ENCODE results near the gene KIAA1217.

The KIAA1217 gene

GRCh38 chr10:24242562-24242961 lies 33.6 kb downstream of the KIAA1217 start:
- DNase-seq, result no peak

DNA sequence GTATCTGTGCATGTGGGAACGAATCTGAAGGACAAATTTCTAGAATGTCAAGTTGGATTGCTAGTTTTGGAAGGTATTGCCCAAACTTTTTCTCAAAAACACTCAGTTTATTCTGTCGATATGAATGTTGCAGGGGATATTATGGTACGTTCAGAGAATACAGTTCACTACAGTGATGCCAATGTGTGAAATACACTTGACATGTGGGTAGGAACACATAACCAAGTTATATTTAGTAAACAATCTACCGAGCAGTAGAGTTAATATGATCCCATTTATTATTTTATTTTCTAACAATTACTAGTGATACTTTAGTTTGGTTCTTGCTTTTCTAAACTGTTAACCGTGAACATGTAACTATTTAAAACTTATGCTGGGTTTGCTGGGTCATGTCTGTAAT lies 37.4 kb downstream of the KIAA1217 start:
- no peak for DNase-seq

GRCh38 chr10:24247841-24248240 lies 38.9 kb downstream of the KIAA1217 start:
- DNase-seq, result no peak

DNA sequence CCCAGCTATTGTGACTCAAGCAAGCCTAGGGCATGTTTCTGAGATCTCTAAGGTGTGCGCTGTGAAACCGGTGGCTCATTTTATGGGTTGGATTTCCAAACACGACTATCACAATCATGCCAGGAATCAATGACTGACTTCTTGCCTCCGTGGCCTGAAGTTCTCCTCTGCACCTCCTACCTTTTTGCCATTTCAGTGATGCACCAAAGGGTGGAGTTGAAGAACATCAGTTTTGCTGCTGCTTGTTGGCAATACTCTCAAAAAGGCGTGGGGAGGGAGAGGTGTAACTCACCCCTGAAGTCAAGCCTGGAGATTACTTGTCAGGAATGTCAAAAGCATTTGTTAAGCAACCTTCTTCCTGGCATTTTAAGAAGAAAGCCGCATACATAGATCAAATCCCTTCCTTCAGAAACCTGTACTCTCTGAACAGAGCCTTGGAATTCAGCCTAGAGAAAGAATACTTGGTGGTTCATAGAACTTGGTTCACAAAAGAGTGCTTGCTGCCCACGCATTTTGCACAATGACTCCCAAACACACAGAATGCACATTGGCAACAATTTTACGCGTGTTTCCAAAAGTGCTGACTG lies 41.0 kb downstream of the KIAA1217 start:
- DNase-seq, result no peak

DNA sequence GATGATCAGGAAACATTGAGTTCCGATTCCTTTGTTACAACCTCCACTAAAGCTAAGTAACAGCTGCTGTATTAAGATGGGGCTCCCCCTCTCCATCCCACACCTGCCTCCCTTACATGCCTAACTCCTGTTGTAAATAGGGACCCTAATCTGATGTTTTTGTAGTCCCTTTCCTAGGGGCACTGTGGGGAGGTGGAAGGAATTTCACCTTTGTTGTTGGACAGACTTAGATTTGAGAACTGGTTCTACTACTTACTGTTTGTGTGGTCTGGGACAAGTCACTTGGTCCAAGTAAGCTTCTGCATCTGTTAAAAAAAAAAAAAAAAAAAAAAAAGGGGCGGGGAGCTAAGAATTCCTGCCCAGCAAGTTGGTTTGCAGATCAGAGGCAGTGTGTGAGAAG lies 42.6 kb downstream of the KIAA1217 start:
- no peak for DNase-seq

- DNase-seq, result no peak
These were observed 45.2 kb downstream of the KIAA1217 start for GRCh38 chr10:24254180-24254579.

- no peak for DNase-seq
These were observed 46.4 kb downstream of the KIAA1217 start for GRCh38 chr10:24255115-24255880.

- DNase-seq, result no peak
These were observed 47.0 kb downstream of the KIAA1217 start for GRCh38 chr10:24255881-24256311.

- DNase-seq, result no peak
These were observed 47.7 kb downstream of the KIAA1217 start for GRCh38 chr10:24256619-24257107.

DNA sequence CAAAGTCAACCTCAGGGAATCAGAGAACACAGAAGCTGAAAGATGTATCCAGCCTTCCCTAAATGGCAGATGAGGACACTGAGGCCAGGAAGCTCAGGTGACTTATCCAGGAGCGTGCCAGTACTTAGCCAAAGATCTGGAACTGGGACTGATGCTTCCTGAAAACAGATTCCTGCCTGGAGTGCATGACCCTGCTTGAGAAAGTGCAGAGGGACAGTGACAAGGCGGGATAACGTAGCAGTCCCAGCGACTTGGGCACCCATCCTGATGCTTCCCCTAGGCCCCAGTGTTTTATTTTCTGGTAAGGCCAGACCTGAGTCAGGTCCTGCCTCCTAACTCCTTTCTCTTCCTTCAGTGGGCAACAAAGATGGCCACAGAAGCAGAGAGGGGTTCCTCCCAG lies 48.6 kb downstream of the KIAA1217 start:
- no peak for DNase-seq

GRCh38 chr10:24259365-24260130 lies 50.6 kb downstream of the KIAA1217 start:
- DNase-seq, result no peak

DNA sequence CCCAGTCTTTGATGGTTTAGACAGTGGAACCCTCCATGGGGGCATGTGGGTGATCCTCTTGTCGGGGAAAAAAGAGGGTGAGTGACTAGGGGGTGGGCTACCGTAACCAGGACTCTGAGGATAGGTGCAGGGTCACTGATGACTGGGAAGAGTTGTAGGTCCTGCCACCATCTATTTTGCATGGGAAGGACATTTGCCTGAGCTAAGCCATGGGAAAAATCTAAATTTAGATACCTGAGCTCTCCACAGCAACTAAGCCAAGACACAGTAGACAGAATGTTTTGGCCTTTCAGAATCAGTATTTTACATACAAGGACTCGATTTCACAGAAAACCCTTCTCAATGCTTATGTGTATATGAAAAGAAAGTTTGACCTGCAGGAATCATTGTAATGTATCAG lies 52.7 kb downstream of the KIAA1217 start:
- no peak for DNase-seq

GRCh38 chr10:24262929-24263590 lies 54.1 kb downstream of the KIAA1217 start:
- no peak for DNase-seq

DNA sequence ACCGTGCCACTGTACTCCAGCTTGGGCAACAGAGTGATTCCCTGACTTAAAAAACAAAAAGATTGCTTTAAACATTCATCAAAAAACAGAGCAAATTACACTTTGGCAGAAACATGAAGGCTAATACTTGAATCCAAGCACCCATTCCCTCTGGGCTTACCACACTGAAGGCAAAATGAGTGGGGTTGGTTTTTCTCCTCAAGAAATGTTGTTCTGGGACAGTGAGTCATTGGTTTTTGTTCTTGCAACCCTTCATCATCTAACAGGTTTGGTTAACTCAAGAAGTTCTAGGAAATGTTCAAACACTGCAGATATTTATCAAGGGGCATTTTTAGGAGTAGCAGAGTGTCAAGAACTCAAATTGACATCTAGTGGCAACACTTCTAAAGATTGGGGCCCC lies 60.5 kb downstream of the KIAA1217 start:
- no peak for DNase-seq

DNA sequence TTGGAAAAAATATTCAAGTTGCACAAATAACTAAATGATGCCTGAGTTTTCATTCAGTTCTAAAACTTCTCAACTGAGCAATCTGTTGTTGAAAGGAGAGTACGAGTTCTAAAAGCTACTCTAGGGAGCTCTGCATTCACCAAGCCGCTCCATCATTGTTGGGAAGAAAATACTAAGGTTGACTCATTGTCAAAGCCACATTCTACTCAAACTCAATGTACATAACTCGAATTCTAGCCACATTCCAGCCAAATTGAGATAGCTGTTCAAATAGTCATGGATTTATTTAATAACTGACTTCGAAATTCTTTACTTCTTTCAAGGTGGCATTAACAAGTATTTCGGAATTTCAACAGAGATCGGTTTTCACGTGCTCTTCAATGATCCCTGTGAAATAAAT lies 63.4 kb downstream of the KIAA1217 start:
- no peak for DNase-seq

GRCh38 chr10:24277277-24277676 lies 68.3 kb downstream of the KIAA1217 start:
- no peak for DNase-seq

GRCh38 chr10:24277771-24278170 lies 68.8 kb downstream of the KIAA1217 start:
- no peak for DNase-seq

DNA sequence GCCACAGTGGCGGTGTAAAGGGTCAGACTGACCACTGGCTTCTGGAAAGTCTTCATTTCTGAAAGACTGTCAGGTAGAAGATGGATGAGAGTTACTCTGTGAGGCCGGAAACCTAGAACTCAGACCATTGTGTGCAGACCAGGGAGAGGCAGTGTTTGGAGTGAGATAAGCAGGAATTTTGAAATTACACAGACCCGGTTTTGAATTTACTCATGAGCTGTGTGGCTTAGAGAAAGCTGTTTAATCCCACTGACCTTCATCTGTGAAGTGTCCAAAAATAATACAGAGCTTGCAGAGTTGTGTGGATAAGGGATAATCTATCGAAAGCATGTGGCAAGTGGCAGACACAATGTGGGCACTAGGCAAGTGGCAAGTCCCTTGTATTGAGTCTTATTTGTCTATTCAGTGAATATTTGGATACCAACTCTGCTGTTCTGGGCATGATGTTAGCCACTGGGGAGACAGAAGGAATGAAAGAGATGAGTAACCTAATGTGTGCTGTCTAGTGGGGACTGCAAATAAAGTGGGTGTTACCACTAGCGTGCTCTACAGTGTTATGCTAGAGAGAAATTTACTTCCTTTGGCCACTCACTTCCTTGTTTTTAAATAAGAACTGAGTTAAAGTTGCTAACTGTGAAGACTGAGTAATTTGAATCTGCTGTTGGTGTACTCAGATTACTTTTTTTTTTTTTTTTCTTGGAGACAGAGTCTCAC lies 69.4 kb downstream of the KIAA1217 start:
- no peak for DNase-seq

DNA sequence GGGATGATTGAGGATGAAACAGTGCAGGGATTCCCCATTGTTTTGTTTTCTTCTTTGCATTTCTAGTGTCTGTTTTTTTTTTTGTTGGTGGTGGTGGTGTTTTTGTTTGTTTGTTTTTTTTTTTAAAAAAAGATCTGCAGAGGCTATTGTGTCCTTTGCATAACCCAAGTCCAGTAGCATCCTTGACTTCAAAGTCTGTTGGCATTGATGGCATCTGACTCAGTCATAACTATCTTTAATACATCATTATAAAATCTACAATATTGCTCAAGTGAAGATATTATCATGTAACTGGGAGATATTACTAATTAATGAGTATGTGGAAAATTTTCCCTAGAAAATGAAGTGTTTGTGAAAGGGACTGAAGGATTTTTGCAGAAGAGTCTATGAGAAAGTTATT lies 70.2 kb downstream of the KIAA1217 start:
- DNase-seq, result no peak

- DNase-seq, result no peak
These were observed 78.7 kb downstream of the KIAA1217 start for GRCh38 chr10:24287559-24288195.

DNA sequence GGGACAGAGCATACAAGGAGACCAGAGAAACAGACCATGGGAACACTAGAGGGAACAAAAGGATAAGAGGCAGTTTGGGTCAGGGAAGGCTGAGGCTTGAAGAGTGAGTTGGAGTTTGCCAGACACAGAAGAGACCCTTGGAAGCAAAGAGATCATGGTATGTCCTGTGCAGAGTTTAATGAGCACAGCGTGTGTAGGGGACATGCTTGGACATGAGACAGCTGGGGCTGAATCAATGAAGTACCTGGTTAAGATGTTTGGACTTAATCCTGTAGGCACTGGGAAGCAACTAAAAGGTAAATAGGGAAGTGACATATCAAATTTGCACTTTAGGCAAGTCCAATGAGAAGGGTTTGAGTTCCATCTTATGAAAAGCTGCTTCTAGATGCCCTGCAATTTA lies 79.6 kb downstream of the KIAA1217 start:
- DNase-seq, result no peak

- DNase-seq, result no peak
These were observed 80.3 kb downstream of the KIAA1217 start for GRCh38 chr10:24289235-24289634.

Data from NCI-H2029 (cell line).